HepG2 (cell line): ENCODE results near the gene LST1. TPM values are rescaled to one million over a fixed set of nuclear protein-coding genes. Genes with fewer than 3 reads are reported as not detected.
A peak's percentile ranks its signal among the peaks of the same experiment; 100 is the strongest.

Source experiments
- ARID2 ChIP-seq: sonication (generic); formaldehyde crosslinking; IDR thresholded peaks from 2 replicates; pipeline ENCODE4 v1.8.1; 2022; ENCODE audit warnings: mild to moderate bottlenecking, missing genetic modification reagents, borderline replicate concordance
- ATF7-NPFF ChIP-seq: sonication (generic); formaldehyde crosslinking; IDR thresholded peaks from 2 replicates; pipeline ENCODE4 v1.8.1; 2023; ENCODE audit warnings: mild to moderate bottlenecking, low read depth, missing genetic modification reagents, moderate library complexity
- CREB1 ChIP-seq, 2 experiments: fragments of 450-650 bp in 1 of 2; IDR thresholded peaks; 2 replicates each; pipeline ENCODE4 v1.6.1; 2016 to 2017; ENCODE audit warnings: control low read depth in 1 of 2, mild to moderate bottlenecking in 1 of 2, missing compliant biosample characterization in 1 of 2, missing genetic modification characterization in 1 of 2
- FOSL1 ChIP-seq: sonication (generic); formaldehyde crosslinking; IDR thresholded peaks from 2 replicates; pipeline ENCODE4 v1.9.0; 2021; ENCODE audit warnings: missing genetic modification reagents, borderline replicate concordance
- GTF2F1 ChIP-seq: fragments of 150-350 bp; IDR thresholded peaks from 2 replicates; pipeline ENCODE4 v1.6.1; 2014; ENCODE audit warnings: low read length
- IRF9 ChIP-seq: sonication (generic); formaldehyde crosslinking; IDR thresholded peaks from 2 replicates; pipeline ENCODE4 v1.8.0; 2022; ENCODE audit warnings: missing genetic modification reagents, mild to moderate bottlenecking, borderline replicate concordance
- KDM4B ChIP-seq: sonication (generic); formaldehyde crosslinking; IDR thresholded peaks from 2 replicates; pipeline ENCODE4 v1.4.0; 2020; ENCODE audit warnings: missing genetic modification reagents
- LRRFIP1 ChIP-seq: sonication (generic); formaldehyde crosslinking; conservative IDR thresholded peaks from 2 replicates; pipeline ENCODE4 v1.4.0; 2020; ENCODE audit warnings: missing genetic modification reagents
- MLX ChIP-seq: IDR thresholded peaks from 2 replicates; pipeline ENCODE4 v1.6.1; 2016
- NCOA1 ChIP-seq: sonication (generic); formaldehyde crosslinking; IDR thresholded peaks from 2 replicates; pipeline ENCODE4 v1.9.0; 2021; ENCODE audit warnings: missing genetic modification reagents
- NONO ChIP-seq, 2 experiments: fragments of 450-650 bp in 1 of 2; sonication (generic) in 1 of 2; formaldehyde crosslinking in 1 of 2; IDR thresholded peaks in 1 of 2; conservative IDR thresholded peaks in 1 of 2; 2 replicates each; pipeline versions ENCODE4 v1.6.1 to v1.8.0; 2017 to 2022; ENCODE audit warnings: mild to moderate bottlenecking in 1 of 2, missing genetic modification reagents in 1 of 2, moderate library complexity in 1 of 2
- ONECUT2 ChIP-seq: sonication (generic); formaldehyde crosslinking; IDR thresholded peaks from 2 replicates; pipeline ENCODE4 v1.4.0; 2020; ENCODE audit warnings: missing genetic modification reagents
- RELA ChIP-seq: sonication (generic); formaldehyde crosslinking; IDR thresholded peaks from 2 replicates; pipeline ENCODE4 v1.4.0; 2020; ENCODE audit warnings: missing genetic modification reagents
- RFXANK ChIP-seq: IDR thresholded peaks from 2 replicates; pipeline ENCODE4 v1.6.1; 2016
- SMAD1 ChIP-seq: sonication (generic); formaldehyde crosslinking; IDR thresholded peaks from 2 replicates; pipeline ENCODE4 v1.4.0; 2020; ENCODE audit warnings: missing genetic modification reagents, low read depth, mild to moderate bottlenecking, borderline replicate concordance
- SMAD3 ChIP-seq: sonication (generic); formaldehyde crosslinking; IDR thresholded peaks from 2 replicates; pipeline ENCODE4 v1.4.0; 2020; ENCODE audit warnings: missing genetic modification reagents
- ZNF274 ChIP-seq: sonication (generic); formaldehyde crosslinking; IDR thresholded peaks from 2 replicates; pipeline ENCODE4 v1.5.1; 2020; ENCODE audit warnings: mild to moderate bottlenecking, missing genetic modification reagents
- ZNF282 ChIP-seq: fragments of 450-650 bp; IDR thresholded peaks from 2 replicates; pipeline ENCODE4 v1.6.1; 2018; ENCODE audit not compliant: partially characterized antibody
- ZNF546 ChIP-seq: sonication (generic); formaldehyde crosslinking; conservative IDR thresholded peaks from 2 replicates; pipeline ENCODE4 v1.8.1; 2023; ENCODE audit warnings: mild to moderate bottlenecking, missing genetic modification reagents
- ZNF615 ChIP-seq: sonication (generic); formaldehyde crosslinking; IDR thresholded peaks from 2 replicates; pipeline ENCODE4 v1.5.0; 2020; ENCODE audit warnings: mild to moderate bottlenecking, missing genetic modification reagents, borderline replicate concordance
- ZNF782 ChIP-seq: sonication (generic); formaldehyde crosslinking; IDR thresholded peaks from 2 replicates; pipeline ENCODE4 v1.4.0; 2020; ENCODE audit warnings: missing genetic modification reagents, mild to moderate bottlenecking, borderline replicate concordance
- ZSCAN25 ChIP-seq: sonication (generic); formaldehyde crosslinking; IDR thresholded peaks from 2 replicates; pipeline ENCODE4 v1.8.0; 2022; ENCODE audit warnings: mild to moderate bottlenecking, missing genetic modification reagents
- polyA plus RNA-seq, 8 experiments: library from polyadenylated mRNA; depleted of rRNA in 3 of 8; stranded (reverse) in 7 of 8; unstranded in 1 of 8; fragments of >200 nt; fragmentation: Illumina TruSeq in 4 of 8; extraction: Trizol in 4 of 8; gene quantifications; 2 replicates each; pipeline versions ENCODE4 v1.2.1 to v1.2.3, GENCODE V29; 2011 to 2016; ENCODE audit warnings: low read depth in 4 of 8, missing spikeins in 1 of 8, mixed read lengths in 1 of 8; ENCODE audit not compliant: insufficient read depth in 1 of 8
- total RNA-seq, 5 experiments: library from RNA; depleted of rRNA; stranded (reverse); fragments of >200 nt; fragmentation: Illumina TruSeq; extraction: Trizol; gene quantifications; 2 replicates each; pipeline ENCODE4 v1.2.3, GENCODE V29; 2016; ENCODE audit warnings: low read depth in 1 of 5
- TF ChIP-seq, protein P1 (sequence below): sonication (generic); formaldehyde crosslinking; IDR thresholded peaks from 2 replicates; pipeline ENCODE4 v1.8.1; 2023; ENCODE audit warnings: mild to moderate bottlenecking, missing genetic modification reagents, borderline replicate concordance
- TF ChIP-seq, protein P2 (sequence below): IDR thresholded peaks from 2 replicates; pipeline ENCODE4 v1.6.1; 2016; ENCODE audit warnings: low read depth, borderline replicate concordance

The LST1 gene
- total and polyA plus RNA-seq, 2 of the 13 experiments (the other 11 are each of a cell fraction or from before 2014, with no cell fraction given), result not detected

- no peak; the same call in 1 of the 2 replicates for TF ChIP-seq NCOA1 (CRISPR knock-in tag)
- no peak for TF ChIP-seq NONO (IDR thresholded peaks at IDR 0.05)
- TF ChIP-seq NONO (CRISPR knock-in tag; conservative IDR thresholded peaks at IDR 0.05), result peak; percentile 95
- peak; percentile 81; the same call in 1 of the 2 replicates for TF ChIP-seq ZNF615 (CRISPR knock-in tag)
- peak; percentile 88 for TF ChIP-seq ATF7-NPFF (CRISPR knock-in tag)
- TF ChIP-seq ZSCAN25 (CRISPR knock-in tag), result peak; percentile 68
- no peak; the same call in 1 of the 2 replicates for TF ChIP-seq SMAD3 (CRISPR knock-in tag)
- TF ChIP-seq RFXANK (CRISPR knock-in tag), result no peak; the same call in 1 of the 2 replicates
- TF ChIP-seq ZNF282, result no peak
- peak; percentile 93; the same call in 1 of the 2 replicates for TF ChIP-seq IRF9 (CRISPR knock-in tag)
- TF ChIP-seq ZNF546 (CRISPR knock-in tag), result peak; percentile 88
- peak; percentile 63 for TF ChIP-seq ZNF274 (CRISPR knock-in tag)
- TF ChIP-seq, protein P1, sequence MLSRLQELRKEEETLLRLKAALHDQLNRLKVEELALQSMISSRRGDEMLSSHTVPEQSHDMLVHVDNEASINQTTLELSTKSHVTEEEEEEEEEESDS, result 0 out of 2 replicates have a peak, but pooled peaks have one; percentile 50
- peak; percentile 74; the same call in 1 of the 2 replicates for TF ChIP-seq LRRFIP1
- TF ChIP-seq FOSL1 (CRISPR knock-in tag), result no peak
- TF ChIP-seq ONECUT2 (CRISPR knock-in tag), result peak; percentile 58; the same call in 1 of the 2 replicates
- TF ChIP-seq, protein P2, sequence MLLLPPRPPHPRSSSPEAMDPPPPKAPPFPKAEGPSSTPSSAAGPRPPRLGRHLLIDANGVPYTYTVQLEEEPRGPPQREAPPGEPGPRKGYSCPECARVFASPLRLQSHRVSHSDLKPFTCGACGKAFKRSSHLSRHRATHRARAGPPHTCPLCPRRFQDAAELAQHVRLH (CRISPR knock-in tag), result peak; percentile 86
- peak; percentile 54 for TF ChIP-seq CREB1 (IDR thresholded peaks at IDR 0.05)
- TF ChIP-seq CREB1 (CRISPR knock-in tag; IDR thresholded peaks at IDR 0.05), result peak; percentile 77; the same call in 1 of the 2 replicates
- peak; percentile 89; the same call in 1 of the 2 replicates for TF ChIP-seq SMAD1 (CRISPR knock-in tag)
- 0 out of 2 replicates have a peak, but pooled peaks have one; percentile 44 for TF ChIP-seq MLX (CRISPR knock-in tag)
- peak; percentile 24; the same call in 1 of the 2 replicates for TF ChIP-seq ZNF782 (CRISPR knock-in tag)
- TF ChIP-seq RELA (CRISPR knock-in tag), result peak; percentile 69; the same call in 1 of the 2 replicates
- TF ChIP-seq GTF2F1, result peak; percentile 94
- 0 out of 2 replicates have a peak, but pooled peaks have one; percentile 26 for TF ChIP-seq KDM4B
- no peak for TF ChIP-seq ARID2 (CRISPR knock-in tag)
Measured at GRCh38 chr6:31541658-31542521, 44.2 kb upstream of the LST1 start, which contains the start of gene DDX39B (continued).
